GM12878 (cell line): ENCODE results near the gene LCT. TPM values are rescaled to one million over a fixed set of nuclear protein-coding genes. Genes with fewer than 3 reads are reported as not detected.
A peak's percentile ranks its signal among the peaks of the same experiment; 100 is the strongest.
"Not testable (repeated sequence)": the region's sequence is repeated elsewhere in the genome, so short reads cannot be mapped to it uniquely, and the experiment has no call there.

Source experiments
- ATAC-seq: fragments of 200-7000 bp; cut with Tn5 transposase; 3 replicates; pipeline ENCODE4 v1.9.1; 2020; ENCODE audit warnings: mild to moderate bottlenecking, moderate library complexity
- BruUV-seq: library from RNA; stranded (reverse); fragments of 400-500 nt; replicated peaks from 2 replicates; lab custom pipeline; 2021; lab: Mats Ljungman, UMichigan
- CTCF ChIA-PET: fragments of 300-600 bp; sonication (Branson Sonifier 250); formaldehyde crosslinking; extraction: SDS; loops from one replicate; lab custom pipeline; 2021; ENCODE audit warnings: inconsistent platforms; lab: Yijun Ruan, JAX
- POLR2A ChIA-PET: fragments of 350-600 bp; formaldehyde crosslinking; extraction: SDS; loops from one replicate; lab custom pipeline; 2021; ENCODE audit warnings: inconsistent platforms; lab: Charles Lee
- RAD21 ChIA-PET: fragments of 300-600 bp; sonication (Branson Sonifier 250); formaldehyde crosslinking; loops from one replicate; lab custom pipeline; 2023; ENCODE audit warnings: antibody characterized with exemption; ENCODE audit not compliant: unreplicated experiment; lab: Charles Lee
- SMC1A ChIA-PET: fragments of 300-600 bp; sonication (Branson Sonifier 250); formaldehyde crosslinking; loops from one replicate; lab custom pipeline; 2023; ENCODE audit not compliant: unreplicated experiment, uncharacterized antibody; lab: Charles Lee
- DNase-seq: peaks from one replicate; pipeline ENCODE4 v3.0.0-alpha.2; 2011; ENCODE audit warnings: low read depth, low spot score
- FAIRE-seq: peaks from 3 replicates; lab custom pipeline; 2011; peaks lifted over from hg19 to GRCh38; lab: Jason Lieb, UNC
- H2AFZ ChIP-seq: 2 replicates; pipeline ENCODE4 v1.6.0; 2011; ENCODE audit warnings: low read depth, low read length, control low read depth; ENCODE audit not compliant: control insufficient read depth
- H3K27ac ChIP-seq: 2 replicates; pipeline ENCODE4 v1.5.1; 2011; ENCODE audit warnings: control low read depth; ENCODE audit not compliant: control insufficient read depth, insufficient read depth
- H3K27me3 ChIP-seq, 2 experiments: replicated peaks in 1 of 2; 2 replicates each; pipeline versions ENCODE4 v1.6.0 to v1.6.1; 2011; ENCODE audit warnings: low read length in 1 of 2; ENCODE audit not compliant: control insufficient read depth in 2 of 2, insufficient read depth in 2 of 2
- H3K36me3 ChIP-seq, 2 experiments: 2 replicates each; pipeline ENCODE4 v1.5.1; 2011; ENCODE audit warnings: low read length in 1 of 2; ENCODE audit not compliant: control insufficient read depth in 2 of 2, insufficient read depth in 2 of 2
- H3K4me1 ChIP-seq: 2 replicates; pipeline ENCODE4 v1.6.1; 2011; ENCODE audit warnings: mild to moderate bottlenecking, low read length, moderate library complexity, mixed read lengths; ENCODE audit not compliant: control insufficient read depth, insufficient read depth
- H3K4me2 ChIP-seq: 2 replicates; pipeline ENCODE4 v1.6.0; 2011; ENCODE audit warnings: control low read depth; ENCODE audit not compliant: control insufficient read depth, insufficient read depth
- H3K4me3 ChIP-seq: fragments of 200-600 bp; sonication (generic); 2 replicates; pipeline ENCODE4 v1.5.1; 2016
- H3K79me2 ChIP-seq: 2 replicates; pipeline ENCODE4 v1.6.0; 2011; ENCODE audit warnings: low read length; ENCODE audit not compliant: control insufficient read depth, insufficient read depth
- H3K9ac ChIP-seq: 2 replicates; pipeline ENCODE4 v1.8.0; 2011; ENCODE audit warnings: low read length, control low read depth, mixed read lengths; ENCODE audit not compliant: control insufficient read depth, insufficient read depth
- H3K9me3 ChIP-seq: replicated peaks from 3 replicates; pipeline ENCODE4 v1.5.1; 2011; ENCODE audit warnings: mild to moderate bottlenecking, low read length; ENCODE audit not compliant: control insufficient read depth, insufficient read depth
- H4K20me1 ChIP-seq: 2 replicates; pipeline ENCODE4 v1.6.0; 2011; ENCODE audit not compliant: control insufficient read depth, insufficient read depth
- ZBTB40 ChIP-seq: fragments of 450-650 bp; IDR thresholded peaks from 2 replicates; pipeline ENCODE4 v1.6.1; 2016; ENCODE audit warnings: mild to moderate bottlenecking, moderate library complexity, borderline replicate concordance
- WGBS: methylation state at CpG from one replicate; pipeline ENCODE4 v1.1.6; 2016; ENCODE audit warnings: low lambda C conversion rate; ENCODE audit not compliant: insufficient replicate concordance, insufficient coverage; ENCODE audit errors: missing lambda C conversion rate; 5-methylcytosine and 5-hydroxymethylcytosine counted together
- in situ Hi-C: fragments of 300-500 bp; cut with MboI; formaldehyde crosslinking; loops from 9 replicates; pipeline ENCODE4 v1.14.3; 2018; ENCODE audit warnings: mixed read lengths
- intact Hi-C: fragments of 100-400 bp; cut with micrococcal nuclease; formaldehyde crosslinking; loops from one replicate; pipeline ENCODE4 v1.14.2; 2022; ENCODE audit not compliant: unreplicated experiment
- polyA plus RNA-seq, 11 experiments: library from polyadenylated mRNA; depleted of rRNA in 4 of 11; unstranded in 6 of 11; stranded (reverse) in 5 of 11; fragments of >200 nt; fragmentation: Nextera tagmentation in 4 of 11; fragmentation: Illumina TruSeq in 1 of 11; extraction: Ambion mirVana in 4 of 11; extraction: Trizol in 1 of 11; gene quantifications; 1 replicate in 1 of 11; 2 replicates in 10 of 11; pipeline versions ENCODE4 v1.2.1 to v1.2.3, GENCODE V29; 2011 to 2016; ENCODE audit warnings: inconsistent platforms in 2 of 11, missing spikeins in 2 of 11, low read depth in 1 of 11
- total RNA-seq, 4 experiments: library from RNA; depleted of rRNA in 3 of 4; stranded (reverse); fragments of >200 nt in 3 of 4; fragmentation: Illumina TruSeq in 1 of 4; extraction: Trizol in 1 of 4; gene quantifications; 2 replicates each; pipeline versions ENCODE4 v1.2.1 to v1.2.3, GENCODE V29; 2013 to 2021

The LCT gene
- total and polyA plus RNA-seq, 10 of the 15 experiments (the other 5 are each of a cell fraction or from before 2014, with no cell fraction given) = 0.02 to 0.09 (median 0.07) TPM; not detected in 3

- H3K4me3 ChIP-seq, H3K36me3 ChIP-seq, intact Hi-C loops, H3K4me2 ChIP-seq, H3K27ac ChIP-seq, H4K20me1 ChIP-seq, H2AFZ ChIP-seq, RAD21 ChIA-PET, H3K4me1 ChIP-seq, FAIRE-seq, DNase-seq, H3K27me3 ChIP-seq, H3K9me3 ChIP-seq, BruUV-seq, ATAC-seq, in situ Hi-C loops: not testable (repeated sequence)
- SMC1A ChIA-PET = interaction anchor here (1.4 kb wide), 1 partner anchor 10 kb away, joined by 4 read pairs; no protein-coding TSS in a partner anchor
- peak; percentile 69; the same call in 1 of the 2 replicates for TF ChIP-seq ZBTB40
- TF ChIP-seq, all 136 proteins: peak for 1; not testable (repeated sequence) for 135
- H3K9ac ChIP-seq, H3K79me2 ChIP-seq: not testable (repeated sequence)
- 82% methylated on average over 3 of the region's 3 CpGs for WGBS
- CTCF ChIA-PET = interaction anchor here (3.4 kb wide), 1 partner anchor 10 kb away, joined by 24 read pairs; no protein-coding TSS in a partner anchor
- POLR2A ChIA-PET = interaction anchor here (0.7 kb wide), 1 partner anchor 697 kb away, joined by 3 read pairs; no protein-coding TSS in a partner anchor
Measured at GRCh38 chr2:135807874-135808273, 29.1 kb downstream of the LCT start.
